Panc1 (cell line): ENCODE results near the gene OAF.

Experiments used
- POLR2AphosphoS5 ChIP-seq: IDR thresholded peaks from 2 replicates; pipeline ENCODE4 v1.6.1; 2012; ENCODE audit warnings: mild to moderate bottlenecking, low read depth, low read length, moderate library complexity
- TCF7L2 ChIP-seq: IDR thresholded peaks from 2 replicates; pipeline ENCODE4 v1.6.1; 2011; ENCODE audit warnings: mild to moderate bottlenecking, low read depth, low read length, inconsistent platforms
- TF ChIP-seq, protein P1 (sequence below): fragments of 450-650 bp; IDR thresholded peaks from 2 replicates; pipeline ENCODE4 v1.5.1; 2017; ENCODE audit warnings: mild to moderate bottlenecking
- TF ChIP-seq, protein P2 (sequence below), 2 experiments: IDR thresholded peaks; 2 replicates each; pipeline ENCODE4 v1.6.1; 2011 to 2012; ENCODE audit warnings: low read depth in 2 of 2, control low read depth in 1 of 2, low read length in 1 of 2, mild to moderate bottlenecking in 1 of 2, moderate library complexity in 1 of 2; ENCODE audit not compliant: insufficient read depth in 1 of 2

DNA sequence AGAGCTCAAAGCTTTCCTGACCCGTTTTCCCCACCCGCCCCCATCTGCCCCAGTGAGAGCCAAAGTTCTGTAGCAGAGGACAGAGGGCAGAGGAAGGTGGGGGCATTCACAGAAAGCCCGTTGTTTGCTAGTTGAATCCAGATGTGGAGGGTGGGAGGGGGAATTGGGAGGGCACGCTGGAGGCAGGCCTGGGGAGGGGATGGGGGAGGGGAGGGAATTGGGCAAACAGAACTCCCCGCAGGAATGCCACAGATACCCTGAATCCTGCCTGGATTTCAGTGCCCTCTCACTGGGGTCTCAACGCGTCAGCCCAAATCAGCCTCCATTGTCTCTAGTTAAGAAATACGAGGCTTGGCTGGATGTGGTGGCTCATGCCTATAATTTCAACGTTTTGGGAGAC, 12.9 kb upstream of the OAF start:
- TF ChIP-seq, protein P1, sequence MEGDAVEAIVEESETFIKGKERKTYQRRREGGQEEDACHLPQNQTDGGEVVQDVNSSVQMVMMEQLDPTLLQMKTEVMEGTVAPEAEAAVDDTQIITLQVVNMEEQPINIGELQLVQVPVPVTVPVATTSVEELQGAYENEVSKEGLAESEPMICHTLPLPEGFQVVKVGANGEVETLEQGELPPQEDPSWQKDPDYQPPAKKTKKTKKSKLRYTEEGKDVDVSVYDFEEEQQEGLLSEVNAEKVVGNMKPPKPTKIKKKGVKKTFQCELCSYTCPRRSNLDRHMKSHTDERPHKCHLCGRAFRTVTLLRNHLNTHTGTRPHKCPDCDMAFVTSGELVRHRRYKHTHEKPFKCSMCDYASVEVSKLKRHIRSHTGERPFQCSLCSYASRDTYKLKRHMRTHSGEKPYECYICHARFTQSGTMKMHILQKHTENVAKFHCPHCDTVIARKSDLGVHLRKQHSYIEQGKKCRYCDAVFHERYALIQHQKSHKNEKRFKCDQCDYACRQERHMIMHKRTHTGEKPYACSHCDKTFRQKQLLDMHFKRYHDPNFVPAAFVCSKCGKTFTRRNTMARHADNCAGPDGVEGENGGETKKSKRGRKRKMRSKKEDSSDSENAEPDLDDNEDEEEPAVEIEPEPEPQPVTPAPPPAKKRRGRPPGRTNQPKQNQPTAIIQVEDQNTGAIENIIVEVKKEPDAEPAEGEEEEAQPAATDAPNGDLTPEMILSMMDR = no peak
- TF ChIP-seq POLR2AphosphoS5 (no peak), TCF7L2 (no peak)
- TF ChIP-seq, protein P2, sequence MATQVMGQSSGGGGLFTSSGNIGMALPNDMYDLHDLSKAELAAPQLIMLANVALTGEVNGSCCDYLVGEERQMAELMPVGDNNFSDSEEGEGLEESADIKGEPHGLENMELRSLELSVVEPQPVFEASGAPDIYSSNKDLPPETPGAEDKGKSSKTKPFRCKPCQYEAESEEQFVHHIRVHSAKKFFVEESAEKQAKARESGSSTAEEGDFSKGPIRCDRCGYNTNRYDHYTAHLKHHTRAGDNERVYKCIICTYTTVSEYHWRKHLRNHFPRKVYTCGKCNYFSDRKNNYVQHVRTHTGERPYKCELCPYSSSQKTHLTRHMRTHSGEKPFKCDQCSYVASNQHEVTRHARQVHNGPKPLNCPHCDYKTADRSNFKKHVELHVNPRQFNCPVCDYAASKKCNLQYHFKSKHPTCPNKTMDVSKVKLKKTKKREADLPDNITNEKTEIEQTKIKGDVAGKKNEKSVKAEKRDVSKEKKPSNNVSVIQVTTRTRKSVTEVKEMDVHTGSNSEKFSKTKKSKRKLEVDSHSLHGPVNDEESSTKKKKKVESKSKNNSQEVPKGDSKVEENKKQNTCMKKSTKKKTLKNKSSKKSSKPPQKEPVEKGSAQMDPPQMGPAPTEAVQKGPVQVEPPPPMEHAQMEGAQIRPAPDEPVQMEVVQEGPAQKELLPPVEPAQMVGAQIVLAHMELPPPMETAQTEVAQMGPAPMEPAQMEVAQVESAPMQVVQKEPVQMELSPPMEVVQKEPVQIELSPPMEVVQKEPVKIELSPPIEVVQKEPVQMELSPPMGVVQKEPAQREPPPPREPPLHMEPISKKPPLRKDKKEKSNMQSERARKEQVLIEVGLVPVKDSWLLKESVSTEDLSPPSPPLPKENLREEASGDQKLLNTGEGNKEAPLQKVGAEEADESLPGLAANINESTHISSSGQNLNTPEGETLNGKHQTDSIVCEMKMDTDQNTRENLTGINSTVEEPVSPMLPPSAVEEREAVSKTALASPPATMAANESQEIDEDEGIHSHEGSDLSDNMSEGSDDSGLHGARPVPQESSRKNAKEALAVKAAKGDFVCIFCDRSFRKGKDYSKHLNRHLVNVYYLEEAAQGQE (IDR thresholded peaks at IDR 0.05; ENCODE audit: insufficient read depth in 1 of 2, low read depth in 2 of 2, low read length in 1 of 2) = no peak
